GM21360 (cell line): Measurements from ENCODE around the gene EBI3.
"Not testable (repeated sequence)": the region's sequence is repeated elsewhere in the genome, so short reads cannot be mapped to it uniquely, and the experiment has no call there.

Source experiments
- ATAC-seq: cut with Tn5 transposase; IDR thresholded peaks from one replicate; pipeline ENCODE4 v1.9.1; 2021; ENCODE audit warnings: mild to moderate bottlenecking, moderate library complexity; ENCODE audit not compliant: unreplicated experiment

The EBI3 gene

GRCh38 chr19:4229179-4229931 is at the start of gene EBI3:
Gene EBI3, plus strand, starts transcription at chr19:4229523. Its CDS starts 28 bp downstream, at chr19:4229551.
- peak; percentile 71 for ATAC-seq

- ATAC-seq = no peak
Observed at GRCh38 chr19:4181053-4181508, 48.2 kb upstream of the EBI3 start.

GRCh38 chr19:4182084-4182810 is 47.1 kb upstream of the EBI3 start, which contains the start of the genes ANKRD24 and SIRT6:
Gene ANKRD24, plus strand, starts transcription at chr19:4182689. Its CDS starts 3,737 bp downstream, at chr19:4186426.
Gene SIRT6, minus strand, starts transcription at chr19:4182563. Its CDS starts 24 bp downstream, at chr19:4182539.
- no peak for ATAC-seq

GRCh38 chr19:4183967-4184717 is 45.2 kb upstream of the EBI3 start:
- no peak for ATAC-seq

GRCh38 chr19:4184718-4185352 is 44.5 kb upstream of the EBI3 start:
- no peak for ATAC-seq

GRCh38 chr19:4185413-4186086 is 43.8 kb upstream of the EBI3 start:
- no peak for ATAC-seq

GRCh38 chr19:4186087-4186993 is 43.0 kb upstream of the EBI3 start:
- no peak for ATAC-seq

- ATAC-seq = no peak
Observed at GRCh38 chr19:4187313-4188122, 41.8 kb upstream of the EBI3 start.

GRCh38 chr19:4189641-4190040 is 39.7 kb upstream of the EBI3 start:
- no peak for ATAC-seq

- ATAC-seq = not testable (repeated sequence)
Observed at GRCh38 chr19:4192537-4192936, 36.8 kb upstream of the EBI3 start.

- ATAC-seq = no peak
Observed at GRCh38 chr19:4194353-4194752, 35.0 kb upstream of the EBI3 start.

GRCh38 chr19:4196009-4196408 is 33.3 kb upstream of the EBI3 start:
- no peak for ATAC-seq

- no peak for ATAC-seq
Observed at GRCh38 chr19:4196587-4197148, 32.7 kb upstream of the EBI3 start.

- no peak for ATAC-seq
Observed at GRCh38 chr19:4197228-4197624, 32.1 kb upstream of the EBI3 start.

GRCh38 chr19:4197625-4198466 is 31.5 kb upstream of the EBI3 start:
- no peak for ATAC-seq

- no peak for ATAC-seq
Observed at GRCh38 chr19:4198467-4199126, 30.7 kb upstream of the EBI3 start.
